NCI-H2196 treated with DMSO at 0.1 percent for 48 hours (cell line): ENCODE measurements around the gene DIPK1B.
A peak's percentile ranks its signal among the peaks of the same experiment; 100 is the strongest.

ENCODE experiments used
- DNase-seq: peaks from one replicate; lab custom pipeline; 2025; ENCODE audit not compliant: unreplicated experiment; lab: John Stamatoyannopoulos, UW

The DIPK1B gene

DNA sequence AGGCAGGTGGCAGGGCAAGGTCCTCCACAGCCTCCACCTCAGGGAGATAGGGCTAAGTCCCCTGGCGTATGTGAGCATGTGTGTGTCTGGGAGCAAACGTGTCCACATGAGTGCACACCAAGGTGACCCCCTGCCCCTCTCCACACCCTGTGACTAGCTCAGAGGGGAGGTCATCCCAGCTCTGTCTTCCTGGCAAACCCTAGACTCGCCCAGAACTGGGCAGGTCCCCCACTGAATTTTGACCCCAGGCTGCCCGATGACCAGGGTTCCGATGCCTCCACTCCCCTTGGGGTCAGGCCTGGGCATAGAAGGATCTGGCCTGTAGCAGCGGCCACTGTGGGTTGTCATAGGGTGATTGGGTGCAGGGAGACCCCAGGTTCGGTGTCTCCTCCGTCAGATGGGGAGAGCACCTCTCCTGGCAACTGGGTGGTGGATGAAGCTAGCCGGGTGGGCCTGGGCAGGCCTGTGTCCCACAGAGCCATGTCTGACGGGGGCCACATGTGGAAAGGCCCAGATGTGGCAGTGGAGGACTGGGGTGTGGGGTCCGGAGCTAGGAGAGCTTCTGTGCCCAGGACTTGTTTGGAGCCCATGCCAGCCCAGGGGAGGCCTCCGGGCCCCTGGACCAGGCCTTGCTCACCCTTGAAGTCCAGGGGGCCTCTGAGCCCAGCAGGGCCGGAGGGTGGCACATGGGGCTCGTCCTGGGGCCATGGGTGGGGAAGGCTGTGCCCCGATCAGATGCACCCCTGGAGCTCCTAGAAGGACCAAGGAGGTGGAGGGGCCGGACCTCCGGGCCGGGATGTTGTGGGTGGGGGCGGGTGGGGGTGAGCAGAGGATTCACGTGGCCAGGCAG, 6.2 kb downstream of the DIPK1B start:
- DNase-seq: no peak

DNA sequence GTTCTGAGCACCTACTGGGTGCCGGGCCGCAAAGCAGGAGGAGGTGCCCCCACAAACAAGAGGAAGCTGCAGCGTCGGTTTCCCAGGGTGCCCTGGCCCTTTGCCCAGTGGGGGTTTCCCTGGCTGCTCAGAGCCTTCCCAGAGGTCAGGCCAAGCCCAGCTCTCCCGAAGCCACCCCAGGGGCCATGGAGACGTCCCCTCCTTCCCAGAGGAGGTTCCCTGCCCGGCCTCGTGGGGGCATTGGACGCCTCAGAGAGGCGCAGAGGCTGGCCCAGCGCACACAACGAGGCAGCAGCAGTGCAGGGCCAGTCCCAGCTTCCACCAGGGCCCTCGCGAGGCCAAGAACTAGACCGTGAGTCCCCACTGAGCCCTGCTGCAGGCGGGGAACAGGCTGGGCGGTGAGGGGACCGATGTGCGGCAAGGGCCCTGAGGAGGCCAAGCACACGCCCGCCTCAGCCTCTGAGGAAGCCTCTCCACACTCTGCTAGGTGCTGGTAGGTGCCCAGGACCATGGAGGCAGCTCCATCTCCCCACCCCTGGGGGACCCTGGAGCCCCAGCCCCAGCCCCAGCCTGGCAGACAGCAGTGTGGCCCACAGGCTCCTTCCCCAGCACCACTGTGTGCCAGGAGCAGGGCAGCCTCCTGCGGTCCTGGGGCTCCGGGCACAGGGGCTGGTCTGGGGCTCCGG, 7.0 kb downstream of the DIPK1B start:
- DNase-seq: no peak

DNA sequence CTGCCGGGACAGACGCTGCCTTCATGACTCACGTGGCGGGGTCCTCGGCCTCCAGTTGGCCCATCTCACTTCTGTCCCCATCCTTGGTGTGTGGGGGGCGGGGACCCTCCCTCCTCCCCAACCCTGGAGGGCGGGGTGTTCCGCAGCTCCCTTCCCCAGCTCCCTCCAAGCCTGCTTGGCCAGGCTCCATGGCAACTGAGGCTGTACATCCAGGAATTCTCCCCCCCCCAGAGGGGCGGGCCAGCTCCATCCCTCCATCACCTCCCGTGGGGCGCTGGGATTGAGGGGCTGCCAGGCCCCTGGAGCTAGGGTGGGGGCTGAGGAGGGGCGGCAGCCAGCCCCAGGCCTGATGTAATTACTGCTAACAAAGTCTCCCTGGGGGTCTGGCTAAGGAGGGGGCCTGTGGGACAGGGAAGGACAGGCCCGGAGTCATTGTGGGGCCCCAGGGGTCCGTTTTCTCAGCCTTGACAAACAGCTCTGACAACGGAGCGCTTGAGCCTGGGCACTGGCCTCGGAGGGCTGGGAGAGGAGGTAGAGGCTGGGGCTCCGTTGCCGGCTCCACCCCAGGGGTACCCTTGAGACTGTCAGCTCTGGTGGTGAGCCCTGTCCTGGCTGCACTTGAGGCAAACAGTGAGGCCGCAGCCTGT, 8.0 kb downstream of the DIPK1B start:
- no peak for DNase-seq

DNA sequence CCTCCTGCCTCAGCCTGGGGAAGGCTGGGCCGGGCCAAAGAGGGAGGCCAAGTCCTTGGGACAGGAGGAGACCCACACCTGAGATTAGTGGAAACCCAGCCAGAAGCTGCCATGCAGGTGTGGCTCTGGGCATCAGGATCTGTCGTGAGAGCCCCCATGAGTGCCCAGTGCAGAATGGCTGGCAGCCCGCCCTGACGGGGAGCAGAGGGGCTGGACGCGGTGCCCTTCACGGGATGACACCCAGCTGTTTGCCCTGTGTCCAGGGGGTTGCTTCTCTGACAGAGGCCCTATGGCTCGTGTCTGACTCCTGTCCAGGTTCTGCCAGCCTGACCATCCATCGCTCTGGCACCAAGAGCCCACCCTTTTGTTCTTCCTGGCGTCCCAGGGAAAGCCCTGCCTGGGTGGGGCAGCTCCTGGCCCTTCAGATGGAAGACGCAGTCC, 8.5 kb downstream of the DIPK1B start:
- no peak for DNase-seq

DNA sequence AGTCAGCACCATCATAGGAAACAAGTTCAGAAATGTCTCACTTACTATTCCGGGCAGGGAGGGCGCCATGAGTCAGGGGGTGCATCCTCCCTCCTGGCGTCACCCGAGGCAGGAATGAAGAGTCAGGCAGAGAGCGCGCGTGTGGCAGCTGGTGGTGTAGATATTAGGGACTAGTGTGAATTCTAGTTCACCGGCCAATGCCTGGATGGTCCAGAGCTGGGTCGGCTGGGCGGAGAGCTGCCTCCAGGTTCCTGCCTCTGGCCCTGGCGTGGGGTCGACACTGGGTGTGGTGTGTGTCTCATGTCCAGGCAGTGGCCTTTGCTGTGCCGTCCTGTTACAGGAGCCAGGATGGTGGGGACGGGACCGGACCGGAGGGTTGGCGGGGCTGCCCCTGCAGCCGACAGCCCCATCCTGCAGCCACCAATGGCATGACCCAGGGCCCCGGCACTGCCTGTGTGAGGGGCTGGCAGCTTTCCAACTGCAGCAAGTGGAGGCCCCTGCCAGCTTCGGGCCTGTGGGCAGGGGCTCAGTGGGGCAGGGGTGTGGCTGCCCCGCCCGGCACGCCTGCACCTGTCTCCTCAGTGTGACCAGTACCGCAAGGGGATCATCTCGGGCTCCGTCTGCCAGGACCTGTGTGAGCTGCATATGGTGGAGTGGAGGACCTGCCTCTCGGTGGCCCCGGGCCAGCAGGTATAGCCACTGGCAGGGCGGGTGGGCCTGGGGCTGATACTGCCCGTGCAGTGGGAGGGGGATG, 9.1 kb downstream of the DIPK1B start:
- DNase-seq: no peak

DNA sequence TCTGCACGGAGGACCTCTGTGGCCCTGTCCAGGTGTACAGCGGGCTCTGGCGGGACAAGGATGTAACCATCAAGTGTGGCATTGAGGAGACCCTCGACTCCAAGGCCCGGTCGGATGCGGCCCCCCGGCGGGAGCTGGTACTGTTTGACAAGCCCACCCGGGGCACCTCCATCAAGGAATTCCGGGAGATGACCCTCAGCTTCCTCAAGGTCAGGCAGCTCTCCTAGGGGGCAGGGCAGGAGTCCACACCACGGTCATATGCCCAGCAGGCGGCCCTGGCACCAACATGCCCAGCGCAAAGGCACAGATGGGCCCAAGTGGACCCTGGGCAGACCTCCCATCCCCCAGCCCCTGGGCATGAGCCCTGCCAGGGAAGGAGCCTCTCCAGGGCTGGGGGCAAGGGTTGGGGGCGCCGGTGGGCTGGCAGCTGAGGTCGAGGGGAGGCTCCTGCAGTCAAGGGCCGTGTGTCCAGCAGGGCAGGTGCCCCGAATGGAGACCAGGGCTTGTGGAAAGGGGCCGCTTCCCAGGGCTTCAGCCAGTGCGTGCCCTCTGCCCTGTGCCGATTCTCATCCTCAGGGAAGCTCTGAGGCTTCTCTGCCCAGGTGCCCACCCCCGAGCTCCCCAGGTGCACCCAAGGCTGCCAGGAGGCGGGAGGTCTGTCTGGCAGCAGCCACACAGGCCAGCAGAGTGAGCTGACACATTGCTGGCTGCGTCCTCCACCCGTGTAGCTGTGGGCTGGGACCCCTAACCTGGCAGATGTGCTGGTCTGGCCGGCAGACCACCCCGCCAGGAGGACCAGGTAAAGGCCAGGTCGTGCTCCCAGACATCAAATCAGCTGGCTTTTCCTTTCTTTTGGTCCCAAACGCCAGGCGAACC, 10.0 kb downstream of the DIPK1B start:
- DNase-seq: no peak

DNA sequence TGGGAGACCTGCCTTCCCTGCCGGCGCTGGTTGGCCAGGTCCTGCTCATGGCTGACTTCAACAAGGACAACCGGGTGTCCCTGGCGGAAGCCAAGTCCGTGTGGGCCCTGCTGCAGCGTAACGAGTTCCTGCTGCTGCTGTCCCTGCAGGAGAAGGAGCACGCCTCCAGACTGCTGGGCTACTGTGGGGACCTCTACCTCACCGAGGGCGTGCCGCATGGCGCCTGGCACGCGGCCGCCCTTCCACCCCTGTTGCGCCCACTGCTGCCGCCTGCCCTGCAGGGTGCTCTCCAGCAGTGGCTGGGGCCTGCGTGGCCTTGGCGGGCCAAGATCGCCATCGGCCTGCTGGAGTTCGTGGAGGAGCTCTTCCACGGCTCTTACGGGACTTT, 10.6 kb downstream of the DIPK1B start:
- no peak for DNase-seq

DNA sequence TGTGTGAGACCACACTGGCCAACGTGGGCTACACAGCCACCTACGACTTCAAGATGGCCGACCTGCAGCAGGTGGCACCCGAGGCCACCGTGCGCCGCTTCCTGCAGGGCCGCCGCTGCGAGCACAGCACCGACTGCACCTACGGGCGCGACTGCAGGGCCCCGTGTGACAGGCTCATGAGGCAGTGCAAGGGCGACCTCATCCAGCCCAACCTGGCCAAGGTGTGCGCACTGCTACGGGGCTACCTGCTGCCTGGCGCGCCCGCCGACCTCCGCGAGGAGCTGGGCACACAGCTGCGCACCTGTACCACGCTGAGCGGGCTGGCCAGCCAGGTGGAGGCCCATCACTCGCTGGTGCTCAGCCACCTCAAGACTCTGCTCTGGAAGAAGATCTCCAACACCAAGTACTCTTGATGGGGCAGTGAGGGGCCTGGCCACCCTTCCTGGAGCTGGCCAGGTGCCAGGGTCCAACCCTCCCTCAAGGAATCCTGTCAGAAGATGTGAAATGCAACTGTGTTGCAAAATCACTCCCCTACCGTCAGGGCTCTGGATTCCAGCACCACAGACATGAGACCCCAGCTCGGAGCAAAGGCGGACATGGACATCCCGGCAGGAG, 11.1 kb downstream of the DIPK1B start:
- no peak for DNase-seq

DNA sequence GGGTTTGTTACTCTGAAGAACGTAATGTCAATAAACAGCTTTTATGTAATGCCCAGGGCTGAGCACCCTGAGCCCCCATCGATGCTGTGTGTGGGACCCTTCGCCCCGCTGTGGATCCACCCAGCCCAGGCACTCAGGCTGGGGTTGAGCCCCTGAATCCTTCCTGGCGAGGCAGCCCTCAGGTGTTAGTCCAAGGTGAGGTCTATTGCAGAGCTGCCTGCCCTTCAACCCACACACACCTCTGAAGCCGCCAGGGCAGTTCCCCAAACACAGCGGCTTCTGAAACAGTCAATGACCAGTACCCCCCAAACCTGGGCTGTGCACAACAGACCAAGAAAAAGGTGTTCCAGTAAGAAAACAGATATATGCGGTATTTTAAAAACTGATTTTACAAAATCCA, 11.6 kb downstream of the DIPK1B start:
- DNase-seq: no peak

DNA sequence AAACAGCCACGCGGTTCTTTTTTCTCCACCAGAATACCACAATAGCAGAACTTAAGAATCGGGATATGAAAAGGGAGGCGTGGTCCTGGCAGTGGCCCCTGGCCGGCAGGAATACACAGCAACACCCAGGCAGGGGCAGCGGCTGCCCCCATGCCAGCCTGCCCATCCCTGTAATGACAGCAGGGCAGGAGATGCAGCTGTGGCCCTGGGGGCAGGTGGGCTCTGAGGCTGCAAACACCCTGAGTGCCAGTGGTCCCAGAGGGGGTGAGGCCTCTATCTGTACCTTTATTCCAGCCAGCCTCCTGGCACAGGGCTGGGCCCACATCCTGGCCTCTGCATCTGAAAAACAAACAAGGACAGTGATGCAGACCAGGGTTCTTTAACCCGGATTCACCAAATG, 12.4 kb downstream of the DIPK1B start:
- DNase-seq: no peak

DNA sequence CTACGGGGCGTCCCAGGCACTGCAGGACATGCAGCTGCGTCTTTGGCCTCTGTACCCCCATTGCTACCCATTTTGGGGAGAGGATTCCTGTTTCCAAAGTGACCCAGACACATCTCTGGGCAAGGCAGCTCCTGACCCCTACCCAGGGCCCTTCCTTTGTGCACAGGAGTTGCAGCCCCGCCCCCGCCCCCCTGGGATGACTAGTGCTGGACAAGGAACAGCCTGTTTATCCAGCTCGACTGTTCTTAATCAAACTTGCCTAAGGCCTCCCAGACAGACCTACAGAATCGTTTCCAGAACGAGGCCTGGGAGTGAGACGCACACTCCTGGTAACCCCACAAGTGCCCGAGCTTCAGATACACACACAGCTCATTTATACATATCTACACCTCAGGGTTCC, 13.2 kb downstream of the DIPK1B start:
- no peak for DNase-seq

DNA sequence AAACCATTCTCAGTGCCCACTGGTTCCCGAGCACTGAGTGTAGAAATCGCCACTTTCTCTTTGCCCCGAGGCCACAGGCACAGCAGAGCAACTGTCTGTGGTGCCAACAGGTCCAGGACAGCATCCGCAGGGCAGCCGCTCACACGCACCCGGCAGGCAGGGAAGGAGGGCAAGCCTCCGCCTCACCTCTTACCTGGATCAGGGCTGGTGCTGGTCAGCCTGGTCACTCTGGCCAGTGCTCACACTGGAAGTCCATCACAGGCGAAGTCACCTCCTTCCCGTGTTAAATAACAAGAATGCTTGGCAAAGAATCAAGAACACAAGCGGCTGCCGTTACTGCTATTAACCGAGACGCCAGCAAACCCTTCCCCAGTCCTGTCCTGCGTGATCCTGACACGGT, 13.7 kb downstream of the DIPK1B start:
- DNase-seq: no peak

DNA sequence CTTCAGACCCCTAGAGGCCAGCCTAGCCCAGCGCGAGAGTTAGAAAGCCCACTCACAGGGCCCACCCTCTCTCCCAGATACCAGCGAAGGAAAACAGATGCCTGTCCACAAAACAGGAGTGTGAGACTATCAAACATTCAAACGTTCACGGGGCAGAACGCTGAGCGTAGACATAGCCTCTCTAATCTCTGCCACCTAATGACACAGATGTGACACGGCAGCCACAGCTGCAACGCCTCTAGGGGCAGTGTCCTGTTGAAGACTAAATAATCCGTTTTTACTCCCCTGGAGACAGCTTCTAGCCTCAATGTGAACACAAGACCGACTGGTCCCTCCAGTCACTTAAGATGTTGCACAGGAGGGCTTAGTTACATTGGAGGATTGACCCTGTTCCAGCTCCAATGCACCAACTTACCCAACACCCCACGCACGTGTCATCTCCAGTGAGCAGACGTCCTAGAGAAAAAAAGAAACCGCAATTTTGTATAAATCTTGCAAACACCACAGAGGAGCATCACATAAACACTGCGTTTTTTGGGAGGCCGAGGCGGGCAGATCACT, 14.3 kb downstream of the DIPK1B start:
- no peak for DNase-seq

DNA sequence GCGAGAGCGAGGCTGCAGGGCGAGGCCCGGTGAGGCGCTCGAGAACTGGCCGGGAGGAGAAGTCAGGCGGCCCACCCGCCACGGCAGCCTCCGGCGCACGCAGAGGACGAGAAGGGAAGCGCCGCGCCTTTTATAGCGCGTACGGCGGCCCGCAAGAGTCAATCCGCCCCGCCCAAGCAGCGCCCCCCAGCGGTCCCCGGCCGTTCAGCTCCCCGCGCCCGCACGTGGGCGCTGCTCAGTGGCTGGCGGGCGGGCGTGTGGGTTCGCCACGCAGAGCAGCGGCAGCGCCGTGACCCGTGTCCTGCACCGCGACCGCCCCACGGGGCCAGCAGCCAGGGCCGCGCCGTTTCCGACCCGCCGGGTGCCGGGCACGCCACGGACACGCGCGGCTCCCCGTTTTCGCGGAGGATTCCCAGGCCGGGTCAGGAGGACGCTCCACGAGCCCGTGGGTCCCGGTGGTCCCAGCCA, 15.7 kb downstream of the DIPK1B start:
- DNase-seq: peak; percentile 64

DNA sequence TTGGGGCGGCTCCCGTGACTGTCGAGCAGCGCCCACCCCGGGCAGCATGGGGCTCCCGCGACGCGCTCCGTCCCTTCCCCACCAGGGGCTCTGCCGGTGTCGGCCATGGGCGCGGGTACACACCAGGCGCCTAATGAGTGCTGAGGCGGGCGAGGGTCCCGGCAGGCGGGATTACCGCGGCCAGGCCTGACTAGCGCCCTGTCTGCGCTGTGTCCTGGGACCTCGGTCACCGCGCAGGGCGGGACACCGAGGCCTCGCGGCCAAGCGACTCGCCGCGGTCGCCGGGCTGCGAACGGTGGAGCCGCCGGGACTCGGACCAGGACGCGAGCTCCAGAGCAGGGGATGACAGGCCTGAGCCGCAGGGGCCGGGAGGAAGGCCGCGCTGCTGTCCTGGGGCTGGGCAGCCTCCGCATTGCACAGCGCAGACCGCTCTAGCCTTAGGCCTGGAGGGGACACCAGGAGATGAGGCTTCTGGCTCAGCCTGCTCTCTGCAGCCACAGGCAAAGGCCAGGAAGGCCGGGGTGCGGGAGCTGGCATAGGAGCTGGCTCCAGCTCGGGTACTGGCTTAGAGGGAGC, 16.3 kb downstream of the DIPK1B start:
- no peak for DNase-seq

DNA sequence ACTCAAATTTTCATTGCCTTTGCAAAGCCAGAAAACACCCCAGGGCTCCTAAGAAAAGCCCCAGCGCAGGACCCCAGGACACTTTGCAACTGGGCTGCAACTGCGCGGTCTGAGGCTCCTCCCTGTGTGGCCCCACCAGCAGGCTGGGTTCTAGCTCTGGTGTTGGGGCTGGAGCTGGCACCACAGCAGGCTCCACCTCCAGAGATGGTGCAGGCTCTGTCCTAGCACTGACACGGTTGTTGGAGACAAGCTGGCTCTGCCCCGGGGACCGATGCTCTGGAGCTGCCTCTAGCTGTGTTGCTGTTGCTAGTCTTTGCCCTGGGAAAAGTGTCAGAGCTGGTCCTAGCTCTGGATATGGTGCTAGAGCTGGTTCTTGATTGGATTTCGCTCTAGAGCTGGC, 16.8 kb downstream of the DIPK1B start:
- DNase-seq: no peak

DNA sequence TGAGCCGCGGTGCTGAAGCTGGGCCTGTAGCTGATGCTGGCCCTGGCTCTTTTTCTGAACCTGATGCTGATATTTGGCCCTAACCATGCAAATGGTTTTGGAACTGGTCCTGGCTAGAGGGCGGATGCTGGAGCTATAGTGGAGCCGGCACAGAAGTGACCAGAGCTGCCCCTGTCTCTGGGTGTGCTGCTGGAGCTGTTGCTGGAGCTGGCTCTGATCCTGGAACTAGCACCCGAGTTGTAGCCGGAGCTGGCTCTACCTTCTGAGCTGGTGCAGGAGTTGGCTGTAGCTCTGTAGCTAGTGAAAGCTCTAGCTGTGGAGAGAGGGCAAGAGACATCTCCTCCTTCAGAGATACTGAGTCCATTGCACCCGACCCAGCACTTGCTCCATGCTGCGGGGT, 17.6 kb downstream of the DIPK1B start:
- no peak for DNase-seq

DNA sequence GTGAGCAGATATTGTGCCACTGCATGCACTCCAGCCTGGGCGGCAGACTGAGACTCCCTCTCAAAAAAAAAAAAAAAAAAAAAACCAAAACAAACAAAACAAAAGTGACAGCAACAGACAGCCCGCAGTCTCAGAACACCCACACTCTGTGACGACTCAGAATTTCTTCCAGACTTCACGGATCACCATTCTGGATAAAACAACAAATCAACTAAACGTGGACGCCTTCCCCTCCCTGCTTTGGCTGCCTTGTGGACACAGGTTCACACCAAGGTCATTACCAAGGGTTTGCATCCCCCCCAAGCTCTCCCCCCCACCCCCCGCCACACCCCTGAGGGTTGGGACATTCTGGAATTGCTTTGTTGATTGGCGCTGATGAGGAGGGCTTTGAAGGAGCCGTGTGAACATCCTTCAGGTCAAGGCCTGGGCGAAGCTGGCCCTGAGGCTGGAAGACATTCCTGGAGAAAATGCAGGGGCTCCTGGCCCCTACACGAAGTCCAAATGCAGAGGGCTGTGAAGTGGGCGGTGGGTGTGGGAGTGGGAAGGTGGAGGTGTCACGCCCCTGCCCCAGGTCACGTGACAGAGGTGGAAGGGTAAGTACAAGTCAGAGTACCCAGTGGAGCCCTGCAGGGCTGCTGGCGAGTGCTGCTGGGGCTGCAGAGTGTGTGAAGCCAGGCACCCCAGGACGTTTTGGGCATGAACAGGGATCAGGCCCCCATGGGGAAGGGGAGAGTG, 20.2 kb downstream of the DIPK1B start:
- DNase-seq: no peak

DNA sequence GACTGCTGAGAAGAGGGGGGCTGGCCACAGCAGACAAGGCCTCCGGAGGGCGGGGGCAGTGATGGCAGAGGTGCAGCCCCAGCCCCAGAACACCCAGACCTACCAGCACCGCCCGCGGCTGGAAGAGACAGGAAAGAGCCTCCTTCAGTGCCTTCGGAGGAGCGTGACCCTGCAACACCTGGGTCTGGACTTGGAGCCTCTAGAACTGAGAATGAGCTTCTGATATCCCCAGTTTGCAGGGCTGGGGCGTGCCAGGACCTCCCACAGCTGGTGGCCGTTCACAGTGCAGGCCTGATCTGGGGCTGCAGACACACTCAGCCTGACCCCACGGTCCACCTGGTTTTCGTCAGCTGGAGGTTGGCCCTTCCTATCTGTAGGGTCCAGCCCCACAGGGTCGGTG, 21.2 kb downstream of the DIPK1B start:
- DNase-seq: no peak
